GM12878 (cell line): Measurements from ENCODE around the gene TXNIP. TPM values are rescaled to one million over a fixed set of nuclear protein-coding genes. Genes with fewer than 3 reads are reported as not detected.

Experiments
- ATF2 ChIP-seq: IDR thresholded peaks from 2 replicates; pipeline ENCODE4 v1.6.1; 2012; ENCODE audit warnings: low read length, inconsistent platforms
- BACH1 ChIP-seq: fragments of 450-650 bp; IDR thresholded peaks from 2 replicates; pipeline ENCODE4 v1.6.1; 2017; ENCODE audit warnings: mild to moderate bottlenecking, borderline replicate concordance
- BHLHE40 ChIP-seq, 2 experiments: fragments of 450-650 bp in 1 of 2; IDR thresholded peaks; 2 replicates each; pipeline ENCODE4 v1.6.1; 2011 to 2017; ENCODE audit warnings: low read depth in 2 of 2, borderline replicate concordance in 1 of 2, improper control_type of control experiment in 1 of 2, low read length in 1 of 2, mild to moderate bottlenecking in 1 of 2
- EP300 ChIP-seq, 2 experiments: fragments of 150-350 bp in 1 of 2; IDR thresholded peaks; 2 replicates each; pipeline ENCODE4 v1.6.1; 2011 to 2012; ENCODE audit warnings: low read depth in 2 of 2, low read length in 2 of 2, borderline replicate concordance in 1 of 2, improper control_type of control experiment in 1 of 2, inconsistent platforms in 1 of 2; ENCODE audit not compliant: control insufficient read depth in 1 of 2
- ETV6 ChIP-seq, 2 experiments: fragments of 450-650 bp in 1 of 2; IDR thresholded peaks in 1 of 2; conservative IDR thresholded peaks in 1 of 2; 2 replicates each; pipeline ENCODE4 v1.6.1; 2014; ENCODE audit warnings: antibody characterized with exemption in 1 of 2, borderline replicate concordance in 1 of 2, low read depth in 1 of 2, mild to moderate bottlenecking in 1 of 2, moderate library complexity in 1 of 2
- HDAC6 ChIP-seq: fragments of 200-600 bp; sonication (generic); IDR thresholded peaks from one replicate; pipeline ENCODE4 v1.8.0; 2017; ENCODE audit warnings: antibody characterized with exemption; ENCODE audit not compliant: unreplicated experiment
- IKZF2 ChIP-seq, 2 experiments: fragments of 450-650 bp; IDR thresholded peaks; 2 replicates each; pipeline ENCODE4 v1.6.1; 2017; ENCODE audit warnings: mild to moderate bottlenecking in 2 of 2, moderate library complexity in 2 of 2
- MLLT1 ChIP-seq: fragments of 450-650 bp; IDR thresholded peaks from 2 replicates; pipeline ENCODE4 v1.6.1; 2016; ENCODE audit warnings: mild to moderate bottlenecking
- MTA2 ChIP-seq: fragments of 450-650 bp; IDR thresholded peaks from 2 replicates; pipeline ENCODE4 v1.6.1; 2016; ENCODE audit warnings: low read depth, mild to moderate bottlenecking, moderate library complexity
- NBN ChIP-seq: fragments of 450-650 bp; IDR thresholded peaks from 2 replicates; pipeline ENCODE4 v1.6.1; 2016
- NFIC ChIP-seq: IDR thresholded peaks from 2 replicates; pipeline ENCODE4 v1.6.1; 2012; ENCODE audit warnings: low read depth, mild to moderate bottlenecking, inconsistent platforms, low read length, moderate library complexity
- NKRF ChIP-seq: fragments of 450-650 bp; conservative IDR thresholded peaks from 2 replicates; pipeline ENCODE4 v1.6.1; 2017; ENCODE audit warnings: mild to moderate bottlenecking, moderate library complexity
- POLR2A ChIP-seq: IDR thresholded peaks from 2 replicates; pipeline ENCODE4 v1.6.1; 2011; ENCODE audit warnings: low read depth, mild to moderate bottlenecking, low read length
- SMAD5 ChIP-seq: IDR thresholded peaks from 2 replicates; pipeline ENCODE4 v1.6.1; 2016; ENCODE audit warnings: antibody characterized with exemption, low read depth
- SMARCA5 ChIP-seq: fragments of 450-650 bp; IDR thresholded peaks from 2 replicates; pipeline ENCODE4 v1.6.1; 2017; ENCODE audit warnings: mild to moderate bottlenecking
- SREBF2 ChIP-seq: IDR thresholded peaks from 2 replicates; pipeline ENCODE4 v1.6.1; 2012; ENCODE audit warnings: mild to moderate bottlenecking, low read length
- ZNF687 ChIP-seq: fragments of 450-650 bp; IDR thresholded peaks from 2 replicates; pipeline ENCODE4 v1.6.1; 2017; ENCODE audit warnings: mild to moderate bottlenecking, moderate library complexity
- polyA plus RNA-seq, 11 experiments: library from polyadenylated mRNA; depleted of rRNA in 4 of 11; unstranded in 6 of 11; stranded (reverse) in 5 of 11; fragments of >200 nt; fragmentation: Nextera tagmentation in 4 of 11; fragmentation: Illumina TruSeq in 1 of 11; extraction: Ambion mirVana in 4 of 11; extraction: Trizol in 1 of 11; gene quantifications; 1 replicate in 1 of 11; 2 replicates in 10 of 11; pipeline versions ENCODE4 v1.2.1 to v1.2.3, GENCODE V29; 2011 to 2016; ENCODE audit warnings: inconsistent platforms in 2 of 11, missing spikeins in 2 of 11, low read depth in 1 of 11
- total RNA-seq, 4 experiments: library from RNA; depleted of rRNA in 3 of 4; stranded (reverse); fragments of >200 nt in 3 of 4; fragmentation: Illumina TruSeq in 1 of 4; extraction: Trizol in 1 of 4; gene quantifications; 2 replicates each; pipeline versions ENCODE4 v1.2.1 to v1.2.3, GENCODE V29; 2013 to 2021

The TXNIP gene
- total and polyA plus RNA-seq, 10 of the 15 experiments (the other 5 are each of a cell fraction or from before 2014, with no cell fraction given), result 48.7 to 133 (median 107) TPM

- TF ChIP-seq ATF2 (no peak), HDAC6 (no peak), ZNF687 (peak; percentile 9), NBN (0 out of 2 replicates have a peak, but pooled peaks have one; percentile 5), BHLHE40 (IDR thresholded peaks at IDR 0.05; ENCODE audit: borderline replicate concordance in 1 of 2, low read depth in 2 of 2, low read length in 1 of 2) (peak in 1 of 2 experiments; percentile 13; a peak in 1 of 4 replicates), SREBF2 (no peak), ETV6 (conservative IDR thresholded peaks at IDR 0.05 in 1 of 2, IDR thresholded peaks at IDR 0.05 in 1 of 2; ENCODE audit: borderline replicate concordance in 1 of 2, low read depth in 1 of 2) (peak in 1 of 2 experiments; percentile 58; a peak in 2 of 4 replicates), IKZF2 (IDR thresholded peaks at IDR 0.05) (peak; percentile 4 to 67; a peak in 3 of 4 replicates), NKRF (peak; percentile 53; the same call in 1 of the 2 replicates), SMARCA5 (peak; percentile 31; the same call in 1 of the 2 replicates), EP300 (IDR thresholded peaks at IDR 0.05; ENCODE audit: borderline replicate concordance in 1 of 2, control insufficient read depth in 1 of 2, low read depth in 2 of 2, low read length in 2 of 2) (peak in 1 of 2 experiments; percentile 28; a peak in 1 of 4 replicates), MTA2 (peak; percentile 35; the same call in 1 of the 2 replicates), POLR2A (0 out of 2 replicates have a peak, but pooled peaks have one; percentile 56), NFIC (peak; percentile 50; the same call in 1 of the 2 replicates), BACH1 (0 out of 2 replicates have a peak, but pooled peaks have one; percentile 20), SMAD5 (peak; percentile 81), MLLT1 (0 out of 2 replicates have a peak, but pooled peaks have one; percentile 44)
Measured at GRCh38 chr1:145997016-145997717, 788 bp upstream of the TXNIP start (continued).
